Ramos (cell line): Measurements from ENCODE around the gene GPR158.

Source experiments
- in situ Hi-C: fragments of 300-500 bp; cut with MboI; formaldehyde crosslinking; loops from one replicate; pipeline ENCODE4 v1.14.3; 2022; ENCODE audit warnings: low sequenced_read_pairs; ENCODE audit not compliant: unreplicated experiment

Gene GPR158

DNA sequence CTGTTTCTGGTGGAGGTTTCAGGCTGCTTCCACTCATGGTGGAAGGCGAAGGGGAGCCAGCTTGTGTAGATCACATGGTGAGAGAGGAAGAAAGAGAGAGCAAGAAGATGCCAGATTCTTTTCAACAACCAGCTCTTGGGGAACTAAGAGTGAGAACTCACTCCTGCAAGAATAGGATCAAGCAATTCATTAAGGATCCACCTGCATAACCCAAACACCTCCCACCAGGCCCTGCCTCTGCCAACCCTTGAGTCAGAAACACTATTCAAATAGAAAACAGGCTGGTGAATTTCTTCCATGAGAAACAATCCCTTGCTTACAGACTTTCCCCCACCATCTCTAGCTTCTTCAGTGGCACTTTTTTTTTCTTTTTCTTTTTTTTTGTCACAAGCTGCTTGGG, 317.2 kb downstream of the GPR158 start:
- in situ Hi-C loops = no loop called here

DNA sequence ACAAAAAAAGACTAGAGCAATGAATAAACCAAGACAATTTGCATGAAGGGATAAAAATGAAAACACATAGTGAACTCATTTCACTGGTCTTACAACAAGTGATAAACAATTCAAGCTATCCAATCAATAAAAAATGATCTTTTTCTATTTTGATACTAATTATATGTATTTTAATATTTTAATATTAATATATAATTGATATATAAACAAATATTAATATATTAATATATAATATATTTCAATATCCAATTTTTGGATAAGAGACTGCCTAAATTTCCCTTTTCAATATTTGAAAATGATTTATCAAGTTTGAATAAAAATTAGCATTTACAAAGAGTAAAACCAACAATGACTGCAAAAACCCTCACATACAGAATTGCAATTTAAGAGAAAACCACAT, 317.9 kb downstream of the GPR158 start:
- in situ Hi-C loops = no loop called here

DNA sequence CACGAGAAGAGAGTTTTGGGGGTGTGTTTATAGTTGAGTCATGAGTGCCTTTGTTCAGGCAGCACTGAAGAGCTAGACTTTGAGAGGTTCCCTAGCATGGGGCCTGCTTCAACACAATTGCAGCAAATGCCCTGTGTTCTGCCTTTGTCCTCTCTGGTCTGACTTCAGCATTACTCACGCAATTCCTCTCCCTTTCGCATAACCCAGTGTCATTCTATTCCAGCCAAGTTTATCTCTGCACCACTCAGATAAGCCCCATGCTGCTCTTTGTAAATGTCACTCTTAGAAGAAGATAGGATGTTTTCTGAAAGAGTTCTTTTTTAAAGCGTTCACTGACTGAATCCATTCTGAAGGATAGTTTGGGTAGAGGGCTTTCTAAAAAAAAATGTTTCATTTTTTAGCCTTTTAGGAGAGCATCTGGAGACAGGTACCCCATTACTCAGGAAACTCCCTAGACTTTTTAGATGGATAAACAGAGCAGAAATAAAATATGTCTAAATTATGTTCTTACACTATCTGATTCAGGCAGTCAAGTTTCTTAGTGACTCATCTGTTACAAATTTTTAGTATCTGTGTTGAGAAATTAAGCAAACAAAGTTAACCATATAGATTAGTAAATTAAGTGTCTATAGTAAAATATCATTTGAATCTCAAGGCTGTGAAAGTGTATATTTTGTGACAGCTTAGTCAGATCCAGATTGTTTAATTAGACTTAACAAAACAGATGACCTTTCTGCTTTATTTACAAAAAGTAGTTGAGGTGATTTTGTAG, 318.5 kb downstream of the GPR158 start:
- in situ Hi-C loops = no loop called here

DNA sequence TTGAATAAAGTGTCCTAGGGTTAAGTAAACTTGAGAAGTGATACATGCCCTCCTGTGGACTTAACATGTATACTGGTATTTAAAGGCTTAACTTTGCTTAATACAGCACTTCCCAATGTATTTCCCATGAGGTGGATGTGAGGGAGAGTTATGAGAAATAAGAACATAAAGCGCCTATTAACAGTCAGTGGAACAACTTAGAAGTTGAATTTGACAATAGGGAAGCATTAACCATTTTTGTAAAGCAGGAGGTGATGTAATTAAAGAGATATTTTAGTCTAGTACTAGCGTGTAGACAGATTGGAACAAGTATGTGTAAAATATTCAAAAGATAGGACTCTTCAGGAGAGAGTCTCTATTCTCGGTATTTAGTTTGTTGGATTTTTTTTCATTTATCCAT, 322.4 kb downstream of the GPR158 start:
- in situ Hi-C loops = no loop called here

DNA sequence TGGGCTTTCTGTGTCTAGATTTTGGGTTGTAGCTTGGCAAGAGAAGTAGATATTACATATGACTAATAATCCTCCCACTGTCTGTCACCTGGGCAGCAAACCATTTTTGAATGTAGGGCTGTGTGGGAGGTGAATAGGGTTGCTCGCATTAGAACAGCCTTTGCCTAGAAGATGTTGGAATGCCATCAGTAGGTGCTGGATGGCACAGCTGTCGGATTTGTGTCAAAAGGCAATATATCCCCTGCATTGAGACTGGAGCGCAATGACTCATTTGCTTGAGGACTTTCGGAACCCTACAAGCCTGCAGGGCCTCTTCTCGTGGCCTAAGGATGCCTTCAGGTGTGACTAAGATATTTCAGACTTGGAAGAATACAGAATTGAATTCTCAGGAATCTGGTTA, 323.8 kb downstream of the GPR158 start:
- in situ Hi-C loops = no loop called here

DNA sequence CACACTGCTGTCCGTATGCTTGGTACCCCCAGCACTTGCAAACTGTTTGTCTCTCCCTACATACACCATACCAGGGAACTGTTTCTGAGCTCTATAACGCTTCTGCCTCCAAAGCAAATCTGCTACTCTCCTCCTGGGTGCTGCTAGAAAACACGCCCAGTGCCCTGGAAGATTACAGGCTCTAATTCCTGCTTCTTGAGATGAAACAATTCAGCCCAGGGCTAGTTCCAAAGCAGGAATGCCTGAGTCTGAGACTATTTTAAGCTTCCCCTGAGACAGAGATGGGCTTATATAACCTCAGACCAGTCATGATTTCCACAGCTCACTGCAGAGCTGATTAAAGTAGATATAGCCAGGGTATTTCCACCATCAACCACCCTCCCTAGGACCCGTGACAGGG, 327.1 kb downstream of the GPR158 start:
- in situ Hi-C loops = no loop called here

DNA sequence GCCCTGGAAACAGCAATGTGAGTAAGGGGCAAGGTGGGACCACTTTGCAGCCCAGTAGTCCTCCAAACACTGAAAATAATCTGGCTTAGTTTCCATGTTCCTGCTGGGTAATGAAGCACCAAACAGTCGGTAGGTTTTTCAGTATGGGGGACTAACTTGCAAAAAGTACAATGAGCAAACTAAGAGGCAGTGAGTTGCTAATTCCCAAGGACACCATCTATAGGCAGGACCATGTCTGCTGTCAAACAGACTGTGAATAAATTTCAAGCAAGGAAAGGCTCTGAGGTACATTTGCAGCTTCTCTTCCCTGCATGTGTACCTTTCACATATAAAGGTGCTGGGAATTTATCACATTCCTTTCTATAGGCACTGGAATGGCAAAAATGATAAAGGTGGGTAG, 327.7 kb downstream of the GPR158 start:
- in situ Hi-C loops = no loop called here

DNA sequence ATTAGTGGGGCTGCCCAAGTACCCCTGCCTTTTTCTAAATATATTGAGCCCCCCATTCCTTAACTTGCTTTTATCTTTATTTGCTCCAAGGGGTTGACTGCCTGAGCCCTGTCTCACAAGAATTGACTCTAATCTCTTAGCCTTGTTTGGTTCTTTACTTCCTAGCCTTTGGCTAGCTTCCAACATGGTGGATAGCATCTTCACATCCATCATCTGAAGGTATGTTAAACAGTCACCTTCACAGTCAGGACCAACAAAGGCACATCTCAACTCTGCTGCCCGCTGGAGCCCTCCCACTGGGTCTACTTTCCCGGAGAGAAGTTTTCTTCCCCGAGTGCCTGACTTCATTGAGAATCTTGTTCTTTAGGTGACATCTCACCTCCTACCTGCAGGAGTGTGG, 329.5 kb downstream of the GPR158 start:
- in situ Hi-C loops = no loop called here

DNA sequence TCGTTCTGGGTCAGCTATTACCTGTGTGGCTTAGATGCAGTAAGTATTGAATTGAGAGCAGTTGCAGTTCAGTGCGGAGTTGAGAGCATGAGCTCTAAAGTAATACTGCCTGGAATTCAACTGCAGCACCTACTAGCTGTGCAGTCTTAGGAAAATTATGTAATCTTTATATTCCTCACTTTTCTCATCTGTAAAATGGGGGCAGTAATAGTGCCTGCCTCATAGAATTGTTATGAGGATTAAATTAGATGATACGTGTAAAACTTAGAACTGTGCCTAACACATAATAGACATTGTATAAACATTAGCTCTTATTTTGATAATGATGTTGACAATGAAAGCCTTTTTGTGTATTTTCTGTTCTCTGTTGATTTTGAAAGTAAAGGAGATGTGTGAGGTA, 330.0 kb downstream of the GPR158 start:
- in situ Hi-C loops = no loop called here

DNA sequence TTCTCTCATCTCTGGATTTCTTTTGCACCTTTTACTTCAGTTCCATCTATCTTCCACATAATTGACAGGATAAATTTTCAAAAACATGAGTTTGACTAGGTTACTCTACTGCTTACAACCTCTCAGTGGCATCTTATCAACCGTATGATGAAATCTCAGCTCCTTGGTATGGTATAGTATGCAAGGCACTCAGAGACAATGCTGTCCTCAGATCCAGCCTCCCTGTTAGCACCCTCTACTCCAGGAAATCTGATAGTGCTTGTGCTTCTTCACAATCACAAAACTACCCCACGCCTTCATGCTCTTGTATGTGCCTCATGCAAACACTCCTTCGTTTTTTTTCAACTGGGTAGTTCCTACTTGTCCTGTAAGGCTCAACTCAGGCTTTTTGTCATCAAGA, 330.7 kb downstream of the GPR158 start:
- in situ Hi-C loops = no loop called here

DNA sequence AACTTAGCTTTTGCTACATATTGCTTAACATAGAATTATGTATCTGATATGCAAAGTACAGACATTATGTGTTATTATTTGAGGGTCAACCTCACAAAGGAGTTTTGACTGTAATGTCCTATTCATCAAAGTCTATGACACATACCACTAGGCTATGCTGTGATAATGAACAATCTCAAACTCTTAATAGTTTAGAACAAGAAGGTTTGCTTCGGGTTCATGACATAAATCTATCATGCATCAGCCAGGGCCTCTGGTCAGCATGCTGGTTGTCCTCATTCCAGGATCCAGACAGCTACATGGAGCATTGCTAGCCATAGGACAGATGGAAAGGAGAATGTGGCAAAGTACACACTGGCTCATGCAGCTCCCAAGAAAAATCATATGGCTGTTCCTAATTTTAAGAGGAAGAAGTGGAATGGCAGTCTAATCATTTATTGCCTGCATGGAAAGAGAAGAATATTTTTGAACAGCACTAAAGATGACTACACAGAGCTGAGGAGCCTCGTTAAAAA, 332.1 kb downstream of the GPR158 start:
- in situ Hi-C loops = no loop called here

DNA sequence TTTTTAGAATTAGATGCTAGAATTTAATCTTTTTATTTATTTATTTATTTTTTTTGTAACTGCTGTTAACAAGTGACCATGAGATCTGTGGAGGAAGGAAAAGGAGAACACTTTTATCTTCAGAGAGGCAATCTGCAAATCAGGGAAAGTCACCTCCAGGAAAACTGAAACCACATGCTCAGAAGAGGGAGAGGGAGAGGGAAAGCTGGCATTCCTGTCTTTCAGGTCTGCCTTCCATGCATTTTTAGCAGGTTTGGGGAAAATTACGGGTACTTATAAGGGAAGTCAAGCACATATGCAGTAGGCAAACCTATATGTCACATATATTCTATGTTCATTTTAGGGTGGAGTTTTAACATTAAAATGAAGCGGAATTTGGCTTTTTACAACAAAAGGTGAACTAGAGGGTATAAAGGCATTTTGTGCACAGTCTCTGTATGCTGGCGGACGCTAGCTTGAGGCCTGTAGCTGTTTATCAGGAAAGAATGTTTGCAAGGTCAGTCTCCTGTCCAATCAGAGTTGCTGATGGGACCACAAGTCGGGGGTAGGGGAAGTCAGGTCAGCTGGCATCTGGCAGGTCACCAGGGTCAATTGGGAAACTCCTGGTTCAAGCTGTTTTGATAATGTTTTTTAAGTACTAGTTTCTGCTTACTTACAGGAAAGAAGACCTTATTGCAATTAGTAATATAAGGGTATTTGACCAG, 333.5 kb downstream of the GPR158 start:
- in situ Hi-C loops = no loop called here

DNA sequence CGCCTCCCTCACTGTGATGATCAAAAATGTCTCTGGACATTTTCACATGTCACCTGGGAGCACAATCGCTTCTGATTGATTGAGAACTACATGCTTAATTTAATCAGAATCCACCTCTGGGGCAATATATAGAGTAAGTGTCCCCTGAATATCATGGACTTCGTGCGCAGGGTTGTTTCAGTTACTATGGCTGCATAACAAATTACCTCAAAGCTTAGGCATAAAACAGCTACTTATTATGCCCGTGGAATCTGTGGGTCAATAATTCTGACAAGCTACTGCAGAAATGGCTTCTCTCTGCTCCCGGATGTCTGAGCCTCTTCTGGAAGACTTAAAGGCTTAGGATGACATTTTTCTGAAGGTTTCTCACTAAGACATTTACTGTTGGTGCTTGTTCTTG, 334.4 kb downstream of the GPR158 start:
- in situ Hi-C loops = no loop called here

DNA sequence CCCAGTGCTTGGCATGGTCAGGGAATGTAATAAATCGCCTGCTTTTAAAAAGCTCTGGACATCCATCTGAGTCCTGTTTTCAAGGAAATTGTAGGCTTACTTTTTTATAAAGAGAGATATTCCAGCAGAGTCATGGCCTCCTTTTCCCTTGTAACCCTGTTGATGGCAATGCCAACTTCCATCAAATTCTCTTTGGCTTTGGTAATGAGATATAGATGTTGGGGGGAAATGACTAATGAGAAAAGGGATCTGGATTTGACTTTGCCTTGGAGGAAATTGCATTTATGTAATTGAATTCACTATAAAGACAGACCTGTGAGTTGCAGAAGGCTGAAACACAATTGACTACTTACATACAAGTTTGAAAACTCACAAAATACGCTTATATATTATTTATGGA, 347.5 kb downstream of the GPR158 start:
- in situ Hi-C loops = no loop called here

DNA sequence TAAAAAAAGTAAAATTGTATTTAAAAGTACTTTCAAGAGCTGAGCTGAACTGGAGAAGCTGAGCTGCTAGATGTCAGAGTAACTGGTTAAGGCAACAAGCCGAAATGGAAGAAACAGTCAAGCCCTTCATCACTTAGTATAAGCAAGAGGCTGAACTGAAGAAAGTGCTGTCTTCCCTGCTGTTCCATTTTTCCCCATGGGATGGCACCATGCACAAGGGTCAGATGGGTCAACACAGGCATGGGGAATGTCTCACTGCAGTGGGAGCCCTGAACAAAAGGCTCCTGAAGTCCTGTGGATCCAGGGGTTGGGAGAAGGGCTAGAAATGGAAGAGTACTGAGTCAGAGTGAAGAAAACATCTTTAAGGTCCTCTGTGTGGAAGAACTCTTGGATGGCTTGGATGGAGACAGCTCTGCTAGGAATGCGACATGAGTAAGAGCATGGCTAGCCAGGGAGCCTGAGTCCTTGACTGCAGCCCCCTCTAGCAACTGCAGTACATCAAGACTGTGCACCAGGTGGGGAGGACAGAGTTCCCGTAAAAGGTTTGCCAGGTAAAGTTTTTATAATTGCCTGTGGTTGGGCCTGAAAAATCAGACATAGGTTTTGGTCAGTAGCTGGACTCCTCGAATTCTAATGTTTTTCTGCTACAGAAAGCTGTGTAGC, 348.3 kb downstream of the GPR158 start:
- in situ Hi-C loops = no loop called here

DNA sequence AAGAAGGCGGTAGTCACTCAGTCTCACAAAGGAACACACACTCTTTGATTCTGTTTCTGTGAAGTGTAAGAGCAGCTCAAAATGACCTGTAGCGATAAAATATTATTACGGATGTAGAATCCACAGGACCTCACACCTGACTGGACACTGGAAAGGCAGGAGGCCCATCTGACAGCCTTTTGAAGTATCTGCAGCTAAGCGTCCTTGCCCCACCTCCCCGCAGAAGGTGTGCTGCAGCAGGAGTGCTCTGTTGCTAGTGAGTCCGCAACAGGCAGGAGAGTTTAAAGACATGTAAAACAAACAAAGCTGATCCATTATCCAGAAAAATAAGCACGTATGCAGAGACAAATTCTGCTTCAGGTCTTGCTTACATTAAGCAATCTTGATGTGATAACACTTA, 355.5 kb downstream of the GPR158 start:
- in situ Hi-C loops = no loop called here

DNA sequence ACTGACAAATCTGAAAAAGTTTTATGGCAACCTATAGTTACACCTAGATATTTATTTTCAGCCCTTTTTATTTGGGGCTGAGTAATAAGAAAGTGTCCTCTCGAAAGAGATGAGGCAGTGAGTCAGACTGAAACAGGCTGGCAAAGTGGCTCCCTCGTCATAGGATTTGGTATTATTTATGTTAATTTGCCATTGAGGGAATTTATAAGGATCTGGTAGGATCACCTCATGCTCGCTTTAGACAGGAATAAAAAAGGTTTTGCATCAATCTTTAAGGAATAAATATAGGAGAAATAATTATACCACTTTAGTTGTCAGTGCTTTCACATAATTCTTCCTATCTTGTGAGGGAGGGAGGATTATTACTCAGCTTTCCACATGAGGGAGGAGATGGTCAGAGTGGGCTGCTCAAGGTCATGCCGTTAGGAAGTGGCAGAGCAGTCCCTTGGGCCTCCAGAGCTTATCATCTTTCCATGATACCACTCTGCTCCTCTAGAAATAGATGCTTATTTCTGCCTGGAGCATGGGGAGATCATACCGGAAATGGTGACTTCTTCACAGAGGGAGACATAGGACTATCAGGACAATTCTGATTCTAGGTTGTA, 356.8 kb downstream of the GPR158 start:
- in situ Hi-C loops = no loop called here

DNA sequence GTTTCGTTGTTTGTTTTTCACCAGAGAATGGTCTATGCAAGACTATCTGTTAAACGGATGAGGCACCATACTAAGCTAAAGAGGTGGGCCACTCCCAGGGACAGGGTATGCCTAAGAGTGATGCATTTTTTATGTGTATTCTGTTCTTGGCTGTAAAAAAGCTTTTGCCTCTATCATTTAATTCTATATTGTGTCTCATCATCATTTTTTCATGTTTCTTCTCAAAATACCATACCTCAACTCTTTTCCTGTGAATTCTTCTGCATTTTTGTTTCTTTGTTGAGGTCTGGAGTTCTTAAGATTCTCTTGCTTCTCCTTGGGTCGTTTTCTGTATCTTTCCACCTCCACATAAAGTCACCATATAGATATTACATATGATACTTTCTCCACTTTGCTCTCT, 357.4 kb downstream of the GPR158 start:
- in situ Hi-C loops = no loop called here

DNA sequence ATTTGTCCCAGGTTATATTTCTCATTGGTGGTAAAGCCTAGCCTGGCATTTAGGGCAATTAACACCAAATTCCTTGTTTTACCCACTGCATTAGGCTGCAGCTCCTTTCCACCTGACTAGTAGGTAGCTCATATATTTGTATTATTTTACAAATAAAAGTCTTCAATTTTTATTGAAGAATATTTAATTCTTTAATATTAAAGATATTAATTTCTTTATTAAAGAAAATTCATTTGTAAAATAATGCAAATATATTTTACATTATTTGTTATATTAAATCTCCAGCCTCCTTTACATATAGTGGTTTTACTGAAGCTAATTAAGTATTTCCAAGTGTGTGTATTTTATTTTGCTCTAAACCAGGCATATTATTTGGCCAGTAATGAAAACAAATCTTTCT, 361.2 kb downstream of the GPR158 start:
- in situ Hi-C loops = no loop called here

DNA sequence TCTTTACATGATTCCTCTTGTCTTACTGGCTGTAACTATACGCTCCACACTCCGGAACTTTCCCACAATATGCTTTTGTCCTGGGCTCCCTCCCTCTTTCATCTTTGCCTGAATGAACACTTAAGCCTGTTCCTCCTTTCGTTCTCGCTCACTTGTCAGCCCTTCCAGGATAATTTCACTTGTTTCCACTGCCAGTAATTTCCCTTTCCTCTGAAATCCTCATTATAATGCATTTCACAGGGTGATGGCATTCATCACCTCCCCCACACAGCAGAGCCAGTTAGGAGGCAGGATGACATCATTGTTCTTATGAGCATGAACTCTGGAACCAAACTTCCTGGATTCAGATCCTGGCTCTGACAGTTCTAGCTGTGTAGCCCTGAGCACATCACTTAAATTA, 372.6 kb downstream of the GPR158 start:
- in situ Hi-C loops = no loop called here
